GM12864 (cell line): ENCODE results near the gene GALNT6.
A peak's percentile ranks its signal among the peaks of the same experiment; 100 is the strongest.

Experiments
- DNase-seq: peaks from one replicate; pipeline ENCODE4 v3.0.0-alpha.2; 2011; ENCODE audit warnings: low read depth
- H3K4me3 ChIP-seq: 2 replicates; pipeline ENCODE4 v1.5.1; 2011; ENCODE audit warnings: mild to moderate bottlenecking, low read depth, low read length, control low read depth
- TF ChIP-seq, protein P1 (sequence below): IDR thresholded peaks from 2 replicates; pipeline ENCODE4 v1.5.1; 2011; ENCODE audit warnings: low read depth, mild to moderate bottlenecking, moderate library complexity, low read length, control low read depth, inconsistent platforms; ENCODE audit errors: missing control alignments

Gene GALNT6

GRCh38 chr12:51391283-51392123 lies at the start of gene GALNT6:
Gene GALNT6, minus strand, starts transcription at chr12:51391406. Its CDS starts 11,625 bp downstream, at chr12:51379781.
- no peak for DNase-seq
- TF ChIP-seq, protein P1, sequence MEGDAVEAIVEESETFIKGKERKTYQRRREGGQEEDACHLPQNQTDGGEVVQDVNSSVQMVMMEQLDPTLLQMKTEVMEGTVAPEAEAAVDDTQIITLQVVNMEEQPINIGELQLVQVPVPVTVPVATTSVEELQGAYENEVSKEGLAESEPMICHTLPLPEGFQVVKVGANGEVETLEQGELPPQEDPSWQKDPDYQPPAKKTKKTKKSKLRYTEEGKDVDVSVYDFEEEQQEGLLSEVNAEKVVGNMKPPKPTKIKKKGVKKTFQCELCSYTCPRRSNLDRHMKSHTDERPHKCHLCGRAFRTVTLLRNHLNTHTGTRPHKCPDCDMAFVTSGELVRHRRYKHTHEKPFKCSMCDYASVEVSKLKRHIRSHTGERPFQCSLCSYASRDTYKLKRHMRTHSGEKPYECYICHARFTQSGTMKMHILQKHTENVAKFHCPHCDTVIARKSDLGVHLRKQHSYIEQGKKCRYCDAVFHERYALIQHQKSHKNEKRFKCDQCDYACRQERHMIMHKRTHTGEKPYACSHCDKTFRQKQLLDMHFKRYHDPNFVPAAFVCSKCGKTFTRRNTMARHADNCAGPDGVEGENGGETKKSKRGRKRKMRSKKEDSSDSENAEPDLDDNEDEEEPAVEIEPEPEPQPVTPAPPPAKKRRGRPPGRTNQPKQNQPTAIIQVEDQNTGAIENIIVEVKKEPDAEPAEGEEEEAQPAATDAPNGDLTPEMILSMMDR, result no peak
- H3K4me3 ChIP-seq, result peak within 1 kb of the TSS; percentile 82

DNA sequence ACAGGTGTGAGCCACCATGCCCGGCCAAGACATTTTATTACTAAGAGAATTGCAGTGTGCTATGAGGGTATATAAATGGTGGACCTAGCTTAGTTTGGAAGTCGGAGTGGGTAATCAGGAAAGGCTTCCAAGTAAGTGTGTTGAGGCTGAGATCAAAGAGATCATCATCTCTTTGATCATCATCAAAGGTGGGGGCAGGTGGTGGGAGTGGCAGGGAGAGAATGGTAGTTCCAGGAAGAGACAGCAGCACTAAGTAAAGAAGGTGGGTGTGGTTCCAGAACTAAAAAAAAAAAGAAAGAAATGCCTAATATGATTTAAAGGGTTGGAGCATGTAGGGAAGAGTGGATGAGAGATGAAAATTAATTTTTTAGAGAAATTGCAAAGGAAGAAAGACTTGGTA lies 48.1 kb upstream of the GALNT6 start:
- TF ChIP-seq, protein P1, result no peak
- no peak for DNase-seq
- no peak overlapping the region for H3K4me3 ChIP-seq

GRCh38 chr12:51437431-51437830 lies 46.2 kb upstream of the GALNT6 start:
- TF ChIP-seq, protein P1, result no peak
- no peak for DNase-seq
- H3K4me3 ChIP-seq, result no peak overlapping the region

DNA sequence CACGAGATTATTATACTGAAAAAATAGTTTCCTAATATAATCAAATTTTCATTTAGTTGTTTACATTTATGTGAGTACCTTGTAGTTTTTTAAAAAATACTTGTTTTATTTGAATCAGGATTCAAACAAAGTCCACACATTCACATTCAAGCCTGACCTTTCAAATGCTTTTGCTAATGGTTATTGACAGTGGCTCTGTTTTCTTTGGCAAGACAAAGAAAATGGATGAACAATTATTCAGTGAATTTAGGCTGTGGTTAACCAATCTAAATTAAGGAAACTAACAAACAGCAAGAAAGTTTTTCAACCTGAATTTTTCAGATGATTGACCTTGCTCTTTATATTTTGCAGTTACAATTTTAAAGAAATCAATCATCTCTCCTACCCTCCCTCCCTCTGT lies 43.1 kb upstream of the GALNT6 start:
- H3K4me3 ChIP-seq, result no peak overlapping the region
- DNase-seq, result no peak

GRCh38 chr12:51432921-51433320 lies 41.7 kb upstream of the GALNT6 start:
- TF ChIP-seq, protein P1, result no peak
- DNase-seq, result no peak

More for the DNA sequence above, 43.1 kb upstream of the GALNT6 start:
- TF ChIP-seq, protein P1, result no peak

GRCh38 chr12:51430196-51430895 lies 39.1 kb upstream of the GALNT6 start:
- TF ChIP-seq, protein P1, result no peak
- no peak for DNase-seq
- H3K4me3 ChIP-seq, result no peak overlapping the region

More at GRCh38 chr12:51432921-51433320, 41.7 kb upstream of the GALNT6 start:
- H3K4me3 ChIP-seq, result no peak overlapping the region
